HS-27A (cell line): Measurements from ENCODE around the gene SST.

Source experiments
- DNase-seq: peaks from one replicate; pipeline ENCODE4 v3.0.0-alpha.2; 2012; ENCODE audit warnings: low read depth, missing footprints

SST gene

GRCh38 chr3:187669675-187670504, at the start of gene SST:
Gene SST (minus strand): TSS chr3:187670394. CDS start chr3:187670291, 103 bp downstream.
- DNase-seq: no peak

GRCh38 chr3:187719628-187720336, 49.6 kb upstream of the SST start:
- DNase-seq: no peak

- DNase-seq: no peak
Measured at GRCh38 chr3:187718802-187719201, 48.6 kb upstream of the SST start.

- no peak for DNase-seq
Measured at GRCh38 chr3:187717572-187717971, 47.4 kb upstream of the SST start.

GRCh38 chr3:187714404-187714979, 44.3 kb upstream of the SST start:
- peak; percentile 43 for DNase-seq

GRCh38 chr3:187713504-187713903, 43.3 kb upstream of the SST start:
- DNase-seq: no peak

GRCh38 chr3:187709155-187709554, 39.0 kb upstream of the SST start:
- DNase-seq: no peak

- DNase-seq: no peak
Measured at GRCh38 chr3:187708696-187709095, 38.5 kb upstream of the SST start.

- DNase-seq: no peak
Measured at GRCh38 chr3:187706971-187707370, 36.8 kb upstream of the SST start.

GRCh38 chr3:187705164-187705563, 35.0 kb upstream of the SST start:
- no peak for DNase-seq

GRCh38 chr3:187702507-187703033, 32.4 kb upstream of the SST start, which contains the start of gene RTP2:
Gene RTP2 (minus strand): TSS chr3:187702557. CDS start chr3:187702128, 429 bp downstream.
- DNase-seq: no peak

- DNase-seq: no peak
Measured at GRCh38 chr3:187700249-187700648, 30.1 kb upstream of the SST start.

GRCh38 chr3:187698499-187699399, 28.6 kb upstream of the SST start:
- DNase-seq: no peak

GRCh38 chr3:187696021-187696420, 25.8 kb upstream of the SST start:
- DNase-seq: no peak

- no peak for DNase-seq
Measured at GRCh38 chr3:187695449-187695848, 25.3 kb upstream of the SST start.

GRCh38 chr3:187694801-187695200, 24.6 kb upstream of the SST start:
- no peak for DNase-seq

GRCh38 chr3:187693431-187693830, 23.2 kb upstream of the SST start:
- DNase-seq: no peak

- DNase-seq: no peak
Measured at GRCh38 chr3:187689984-187690383, 19.8 kb upstream of the SST start.

- no peak for DNase-seq
Measured at GRCh38 chr3:187686621-187687273, 16.6 kb upstream of the SST start.

GRCh38 chr3:187685948-187686347, 15.8 kb upstream of the SST start:
- no peak for DNase-seq

- no peak for DNase-seq
Measured at GRCh38 chr3:187684880-187685279, 14.7 kb upstream of the SST start.
